Keratinocyte (primary cell): ENCODE measurements around the gene OR11H1.
"Not testable (repeated sequence)": the region's sequence is repeated elsewhere in the genome, so short reads cannot be mapped to it uniquely, and the experiment has no call there.

Experiments used
- CTCF ChIP-seq, 3 experiments: IDR thresholded peaks in 1 of 3; conservative IDR thresholded peaks in 1 of 3; optimal IDR thresholded peaks in 1 of 3; 2 replicates in 2 of 3; 3 replicates in 1 of 3; pipeline versions ENCODE3 to v1.5.1; 2011; ENCODE audit warnings: low read length in 3 of 3, mild to moderate bottlenecking in 3 of 3, moderate library complexity in 2 of 3, control low read depth in 1 of 3, inconsistent platforms in 1 of 3; ENCODE audit not compliant: insufficient read depth in 2 of 3; ENCODE audit errors: extremely low read depth in 1 of 3
- EZH2 ChIP-seq: IDR thresholded peaks from one replicate; pipeline ENCODE4 v1.6.1; 2012; ENCODE audit warnings: inconsistent platforms, mild to moderate bottlenecking, low read length, moderate library complexity

DNA sequence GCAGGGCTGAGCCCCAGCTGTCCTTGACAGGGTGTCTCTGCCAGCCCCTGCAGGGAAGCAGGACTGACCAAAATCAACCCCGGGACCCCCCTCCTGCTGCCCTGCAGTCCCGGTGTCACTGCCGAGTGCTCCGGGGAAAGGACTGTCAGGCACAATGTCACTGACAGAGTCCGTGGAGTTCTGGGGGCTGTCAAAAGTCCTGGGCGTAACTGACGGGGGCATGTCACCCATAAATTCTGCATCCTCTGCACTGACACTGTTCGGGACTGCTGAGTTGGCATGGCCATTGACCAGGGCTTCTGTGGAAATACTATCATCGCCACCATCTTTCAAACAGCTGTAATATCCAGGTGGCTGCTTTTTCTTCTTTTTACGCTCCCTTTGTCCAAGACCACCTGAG lies 35.5 kb downstream of the OR11H1 start:
- not testable (repeated sequence) for TF ChIP-seq CTCF (optimal IDR thresholded peaks at IDR 0.05 in 1 of 3, IDR thresholded peaks at IDR 0.05 in 1 of 3, conservative IDR thresholded peaks at IDR 0.05 in 1 of 3; ENCODE audit: extremely low read depth in 1 of 3, insufficient read depth in 2 of 3, low read length in 3 of 3); EZH2
